Mucosa of descending colon (tissue), 3 donors: ENCODE data around the gene SERPING1. TPM values are rescaled to one million over a fixed set of nuclear protein-coding genes. Genes with fewer than 3 reads are reported as not detected.

Experiments used
- ATAC-seq: fragments of 200-7000 bp; cut with Tn5 transposase; one replicate; pipeline ENCODE4 v1.9.1; 2020; ENCODE audit warnings: mild to moderate bottlenecking, moderate library complexity
- DNase-seq, 3 donors: peaks; one replicate each; pipeline ENCODE4 v3.0.0-alpha.2; 2020
- H3K36me3 ChIP-seq: fragments of 200-600 bp; one replicate; pipeline ENCODE4 v1.8.0; 2021; ENCODE audit warnings: low read depth, mild to moderate bottlenecking
- H3K4me1 ChIP-seq: fragments of 200-600 bp; one replicate; pipeline ENCODE4 v1.8.0; 2021; ENCODE audit warnings: low read depth, mild to moderate bottlenecking
- H3K4me3 ChIP-seq: fragments of 200-600 bp; one replicate; pipeline ENCODE4 v1.8.0; 2021; ENCODE audit warnings: mild to moderate bottlenecking
- H3K9me3 ChIP-seq: fragments of 200-600 bp; one replicate; pipeline ENCODE4 v1.8.0; 2021; ENCODE audit warnings: mild to moderate bottlenecking
- intact Hi-C, 2 donors: fragments of 100-400 bp; cut with DNase I in 1 of 2; cut with micrococcal nuclease in 1 of 2; formaldehyde crosslinking; loops; one replicate each; pipeline versions ENCODE4 v1.11.0 to v1.11.1; 2022; cut with DNase I, micrococcal nuclease
- total RNA-seq, 3 donors: library from RNA; stranded (reverse); fragmentation: NEBNext Ultra II Directional in 2 of 3; extraction: Animal tissue kit (Norgen Biotek cat#: 25700) in 2 of 3; gene quantifications; one replicate each; pipeline versions ENCODE4 v1.2.1 to v1.2.4, GENCODE V29; 2021 to 2023
- TF ChIP-seq, protein P1 (sequence below): fragments of 200-600 bp; IDR thresholded peaks from one replicate; pipeline ENCODE4 v1.8.0; 2022; ENCODE audit warnings: antibody characterized with exemption, mild to moderate bottlenecking
- donor health status: DM: no; HTN: no; CAD: no; lungs with moderate emphysema.
- donor health status: DM: no; HTN: no; CAD: no.
- donor health status: DM: no; HTN: yes; CAD: no.

The SERPING1 gene
- total RNA-seq, 3 donors from 2014 or later, result 31.0 to 224 (median 112) TPM

DNA sequence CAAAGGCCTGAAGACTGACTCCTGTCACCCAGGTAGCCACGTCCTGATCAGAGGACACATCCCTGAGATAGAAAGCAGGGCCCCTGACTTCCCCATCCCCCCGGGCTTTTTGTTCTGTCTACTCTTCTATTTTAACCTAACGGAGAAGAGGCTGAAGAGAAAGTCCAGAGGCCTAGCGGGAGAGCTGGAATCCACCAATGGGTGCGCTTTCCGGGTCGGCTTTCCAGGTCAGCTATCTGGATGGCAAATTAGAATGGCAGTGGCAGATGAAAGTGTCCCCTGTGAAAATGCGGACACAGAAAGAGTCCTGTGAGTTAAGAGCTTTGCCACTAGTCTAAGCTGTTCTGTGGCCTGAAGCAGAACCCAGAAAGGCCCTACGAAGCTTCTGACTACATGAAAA is 13.1 kb upstream of the SERPING1 start:
- intact Hi-C loops, result no loop called here
- TF ChIP-seq, protein P1, sequence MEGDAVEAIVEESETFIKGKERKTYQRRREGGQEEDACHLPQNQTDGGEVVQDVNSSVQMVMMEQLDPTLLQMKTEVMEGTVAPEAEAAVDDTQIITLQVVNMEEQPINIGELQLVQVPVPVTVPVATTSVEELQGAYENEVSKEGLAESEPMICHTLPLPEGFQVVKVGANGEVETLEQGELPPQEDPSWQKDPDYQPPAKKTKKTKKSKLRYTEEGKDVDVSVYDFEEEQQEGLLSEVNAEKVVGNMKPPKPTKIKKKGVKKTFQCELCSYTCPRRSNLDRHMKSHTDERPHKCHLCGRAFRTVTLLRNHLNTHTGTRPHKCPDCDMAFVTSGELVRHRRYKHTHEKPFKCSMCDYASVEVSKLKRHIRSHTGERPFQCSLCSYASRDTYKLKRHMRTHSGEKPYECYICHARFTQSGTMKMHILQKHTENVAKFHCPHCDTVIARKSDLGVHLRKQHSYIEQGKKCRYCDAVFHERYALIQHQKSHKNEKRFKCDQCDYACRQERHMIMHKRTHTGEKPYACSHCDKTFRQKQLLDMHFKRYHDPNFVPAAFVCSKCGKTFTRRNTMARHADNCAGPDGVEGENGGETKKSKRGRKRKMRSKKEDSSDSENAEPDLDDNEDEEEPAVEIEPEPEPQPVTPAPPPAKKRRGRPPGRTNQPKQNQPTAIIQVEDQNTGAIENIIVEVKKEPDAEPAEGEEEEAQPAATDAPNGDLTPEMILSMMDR, result no peak
- H3K36me3 ChIP-seq, result no peaks in the 10 kb centered on the region
- H3K4me1 ChIP-seq, result no peaks in the 10 kb centered on the region
- H3K9me3 ChIP-seq, result no peaks in the 10 kb centered on the region
- ATAC-seq (no peak), DNase-seq (no peak)
- H3K4me3 ChIP-seq, result no peak overlapping the region

DNA sequence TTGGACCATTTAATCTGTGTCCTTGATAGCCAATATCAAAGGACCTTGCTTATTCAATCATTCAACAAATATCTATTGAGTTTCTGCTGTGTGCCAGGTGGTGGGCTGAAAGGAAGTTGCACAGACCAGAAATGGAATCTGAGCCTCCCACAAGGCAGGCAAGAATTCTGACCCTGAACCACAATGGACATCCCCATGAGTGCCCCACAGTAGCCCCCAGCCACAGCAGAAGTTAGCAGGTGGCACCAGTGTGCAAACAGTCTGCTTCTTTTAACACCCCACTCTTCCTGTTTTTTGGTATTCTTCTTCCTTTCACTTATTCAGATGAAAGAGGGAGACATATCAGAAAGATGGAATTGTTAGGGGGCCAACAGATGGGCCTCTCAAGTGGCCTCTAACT is 12.2 kb upstream of the SERPING1 start:
- Histone ChIP-seq H3K4me3 (no peak overlapping the region), H3K4me1 (no peaks in the 10 kb centered on the region), H3K9me3 (no peaks in the 10 kb centered on the region), H3K36me3 (no peaks in the 10 kb centered on the region)
- ATAC-seq (no peak), DNase-seq (no peak)
- intact Hi-C loops, result no loop called here
- TF ChIP-seq, protein P1, result no peak

DNA sequence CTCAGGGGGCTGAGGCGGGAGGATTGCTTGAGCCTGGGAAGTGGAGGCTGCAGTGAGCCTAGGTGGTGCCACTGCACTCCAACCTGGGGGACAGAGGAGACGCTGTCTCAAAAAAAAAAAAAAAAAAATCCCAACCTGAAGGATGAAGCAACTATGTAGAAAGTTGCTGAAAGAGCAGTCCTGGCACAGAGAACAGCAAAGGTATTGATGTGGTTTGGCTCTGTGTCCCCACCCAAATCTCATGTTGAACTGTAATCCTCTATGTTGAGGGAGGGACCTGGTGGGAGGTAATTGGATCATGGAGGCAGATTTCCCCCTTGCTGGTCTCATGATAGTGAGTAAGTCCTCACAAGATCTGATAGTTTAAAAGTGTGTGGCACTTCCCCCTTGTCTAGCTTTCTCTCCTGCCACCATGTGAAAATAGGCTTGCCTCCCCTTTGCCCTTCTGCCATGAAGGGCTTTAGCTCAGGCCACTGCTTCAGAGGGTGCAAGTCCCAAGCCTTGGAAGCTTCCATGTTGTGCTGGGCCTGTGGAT is 10.7 kb upstream of the SERPING1 start:
- DNase-seq, result no peak
- ATAC-seq, result no peak
- Histone ChIP-seq H3K4me3 (no peak overlapping the region), H3K4me1 (no peaks in the 10 kb centered on the region), H3K9me3 (no peaks in the 10 kb centered on the region), H3K36me3 (no peaks in the 10 kb centered on the region)
- TF ChIP-seq, protein P1, result no peak
- intact Hi-C loops, result no loop called here

DNA sequence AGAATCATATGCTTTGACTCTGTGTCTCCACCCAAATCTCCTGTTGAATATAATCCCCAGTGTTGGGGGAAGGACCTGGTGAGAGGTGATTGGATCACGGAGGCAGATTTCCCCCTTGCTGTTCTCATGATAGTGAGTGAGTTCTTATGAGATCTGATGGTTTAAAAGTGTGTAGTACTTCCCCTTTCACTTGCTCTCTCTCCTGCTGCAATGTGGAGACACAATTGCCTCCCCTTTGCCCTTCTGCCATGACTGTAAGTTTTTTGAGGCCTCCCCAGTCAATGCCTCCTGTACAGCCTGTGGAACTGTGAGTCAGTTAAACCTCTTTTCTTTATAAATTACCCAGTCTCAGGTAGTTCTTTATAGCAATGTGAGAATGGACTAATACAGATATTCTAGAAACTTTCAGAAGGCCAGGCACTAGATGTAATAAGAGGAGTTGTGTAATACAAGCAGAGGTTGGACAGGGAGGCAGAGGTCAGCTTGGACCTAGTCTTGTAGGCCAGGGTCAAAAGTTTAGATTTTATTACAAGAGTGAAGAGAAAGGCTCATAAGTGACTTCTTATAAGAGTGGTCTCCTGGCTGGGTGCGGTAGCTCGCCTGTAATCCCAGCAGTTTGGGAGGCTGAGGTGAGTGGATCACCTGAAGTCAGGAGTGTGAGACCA is 9.3 kb upstream of the SERPING1 start:
- TF ChIP-seq, protein P1, result no peak
- Histone ChIP-seq H3K9me3 (no peaks in the 10 kb centered on the region), H3K4me1 (no peaks in the 10 kb centered on the region), H3K36me3 (no peaks in the 10 kb centered on the region), H3K4me3 (no peak overlapping the region)
- DNase-seq (no peak), ATAC-seq (no peak)
- intact Hi-C loops, result no loop called here

DNA sequence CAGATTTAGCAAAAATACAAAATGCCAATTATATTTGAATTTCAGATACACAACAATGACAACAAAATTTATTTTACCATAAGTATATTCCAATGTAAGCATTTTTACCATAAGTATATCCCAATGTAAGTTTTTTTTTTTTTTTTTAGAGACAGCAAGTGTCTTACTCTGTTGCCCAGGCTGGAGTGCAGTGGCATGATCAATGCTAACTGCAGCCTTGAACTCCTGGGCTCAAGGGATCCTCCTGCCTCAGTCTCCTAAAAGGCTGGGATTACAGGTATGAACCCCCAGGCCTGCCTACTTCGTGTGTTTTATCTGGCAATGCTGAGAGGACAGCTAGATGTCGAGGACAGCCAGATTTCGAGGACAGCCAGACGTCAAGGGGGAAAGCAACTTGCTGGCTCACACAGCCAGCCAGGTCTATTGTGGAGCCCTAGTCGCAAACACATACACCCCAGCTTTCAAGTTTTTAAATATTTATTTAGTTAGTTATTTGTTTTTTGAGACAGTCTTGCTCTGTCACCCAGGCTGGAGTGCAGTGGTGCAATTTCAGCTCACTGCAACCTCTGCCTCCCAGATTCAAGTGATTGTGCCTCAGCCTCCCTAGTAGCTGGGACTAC is 1.1 kb upstream of the SERPING1 start:
- intact Hi-C loops, result no loop called here
- DNase-seq (no peak), ATAC-seq (no peak)
- Histone ChIP-seq H3K4me1 (peaks cover 2% of the 10 kb centered on the region), H3K9me3 (no peaks in the 10 kb centered on the region), H3K36me3 (no peaks in the 10 kb centered on the region), H3K4me3 (no peak overlapping the region)
- TF ChIP-seq, protein P1, result no peak
